GM19240 (cell line): Measurements from ENCODE around the gene KLHL29.
"Not testable (repeated sequence)": the region's sequence is repeated elsewhere in the genome, so short reads cannot be mapped to it uniquely, and the experiment has no call there.

Experiments used
- DNase-seq: peaks from one replicate; pipeline ENCODE4 v3.0.0; 2011; ENCODE audit warnings: low spot score; ENCODE audit not compliant: insufficient read length

KLHL29 gene

DNA sequence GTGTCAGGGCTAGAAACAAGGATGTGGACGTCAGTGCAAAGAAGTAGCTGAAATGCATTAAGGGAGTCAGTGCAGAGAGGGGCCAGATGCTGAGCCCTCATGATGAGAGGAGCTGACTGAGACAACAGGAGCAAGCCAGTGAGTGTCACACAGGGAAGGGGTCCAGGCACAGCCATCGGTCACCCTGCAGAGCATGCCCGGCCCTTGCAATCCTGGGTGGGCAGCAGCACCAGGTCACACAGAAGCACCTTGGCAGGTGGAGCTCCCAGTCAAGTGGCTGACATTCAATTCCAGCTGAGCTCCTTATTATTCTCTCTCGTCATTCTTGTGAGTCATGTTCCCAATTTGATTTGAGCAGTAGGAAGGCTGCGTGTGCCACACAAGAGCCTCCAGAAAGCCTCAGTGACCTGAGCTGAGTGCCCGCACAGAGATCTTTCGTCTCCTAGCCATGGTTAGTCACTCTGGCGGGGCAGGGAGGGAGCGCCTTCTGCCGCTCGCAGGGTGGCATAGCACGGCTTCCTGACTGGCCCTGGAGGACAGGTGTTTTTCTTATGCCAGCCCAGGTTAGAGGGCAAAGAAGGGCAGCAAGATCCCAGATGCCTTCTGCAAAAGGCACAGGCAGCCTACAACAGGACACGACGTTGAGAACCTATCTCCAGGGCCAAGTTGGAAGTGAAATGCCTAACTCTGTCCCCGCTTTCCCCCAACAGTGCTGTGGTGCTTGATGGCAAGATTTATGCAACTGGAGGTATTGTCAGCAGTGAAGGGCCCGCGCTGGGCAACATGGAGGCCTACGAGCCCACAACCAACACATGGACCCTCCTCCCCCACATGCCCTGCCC lies 321.0 kb downstream of the KLHL29 start:
- no peak for DNase-seq

DNA sequence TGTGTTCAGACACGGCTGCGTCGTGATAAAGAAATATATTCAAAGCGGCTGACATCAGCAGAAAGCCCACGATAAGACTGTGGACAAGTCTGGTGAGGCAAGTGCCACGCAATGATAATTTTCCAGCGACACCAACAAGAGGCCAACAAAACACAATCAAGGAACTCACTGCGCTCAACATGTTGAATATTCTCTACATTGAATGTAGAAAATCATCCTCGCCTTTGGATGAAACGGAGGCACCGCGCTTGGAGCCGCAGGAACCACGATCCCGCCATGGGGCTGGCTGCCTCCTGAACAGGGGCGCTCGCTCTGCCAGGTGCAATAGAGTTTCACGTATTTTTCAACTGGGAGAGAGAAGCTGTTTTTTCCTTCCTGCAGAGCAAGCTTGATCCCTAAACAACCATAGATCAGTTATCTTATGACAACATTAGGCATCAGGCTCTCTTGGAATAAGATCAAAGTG lies 321.7 kb downstream of the KLHL29 start:
- no peak for DNase-seq

GRCh38 chr2:23707096-23707495 lies 322.1 kb downstream of the KLHL29 start:
- DNase-seq: no peak

- no peak for DNase-seq
Measured at GRCh38 chr2:23708771-23709170, 323.8 kb downstream of the KLHL29 start.

GRCh38 chr2:23709311-23709710 lies 324.3 kb downstream of the KLHL29 start:
- DNase-seq: no peak

GRCh38 chr2:23711979-23712755 lies 327.2 kb downstream of the KLHL29 start:
- no peak for DNase-seq

GRCh38 chr2:23712756-23713151 lies 327.8 kb downstream of the KLHL29 start:
- no peak for DNase-seq

GRCh38 chr2:23713351-23713750 lies 328.4 kb downstream of the KLHL29 start:
- DNase-seq: no peak

GRCh38 chr2:23718931-23719700 lies 334.1 kb downstream of the KLHL29 start:
- DNase-seq: no peak

DNA sequence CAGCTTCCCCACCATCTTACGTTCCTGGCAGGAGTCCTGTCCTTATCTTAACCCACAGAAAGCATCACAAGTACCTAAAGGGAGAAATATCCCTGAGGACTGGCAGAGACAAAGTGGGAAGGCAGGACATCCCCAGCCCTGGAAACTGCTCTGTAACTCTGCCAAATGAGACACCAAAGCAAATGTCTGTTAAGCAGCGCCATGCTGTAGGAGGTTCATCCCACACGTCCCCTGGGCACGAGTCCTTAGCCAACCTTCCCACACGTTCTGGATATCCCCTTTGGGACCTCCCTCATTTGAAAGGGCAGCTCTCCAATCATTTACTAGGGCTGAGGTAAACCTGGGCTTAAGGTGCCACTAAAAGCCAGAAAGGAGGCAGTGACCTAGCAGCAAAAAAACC lies 334.7 kb downstream of the KLHL29 start:
- DNase-seq: no peak

DNA sequence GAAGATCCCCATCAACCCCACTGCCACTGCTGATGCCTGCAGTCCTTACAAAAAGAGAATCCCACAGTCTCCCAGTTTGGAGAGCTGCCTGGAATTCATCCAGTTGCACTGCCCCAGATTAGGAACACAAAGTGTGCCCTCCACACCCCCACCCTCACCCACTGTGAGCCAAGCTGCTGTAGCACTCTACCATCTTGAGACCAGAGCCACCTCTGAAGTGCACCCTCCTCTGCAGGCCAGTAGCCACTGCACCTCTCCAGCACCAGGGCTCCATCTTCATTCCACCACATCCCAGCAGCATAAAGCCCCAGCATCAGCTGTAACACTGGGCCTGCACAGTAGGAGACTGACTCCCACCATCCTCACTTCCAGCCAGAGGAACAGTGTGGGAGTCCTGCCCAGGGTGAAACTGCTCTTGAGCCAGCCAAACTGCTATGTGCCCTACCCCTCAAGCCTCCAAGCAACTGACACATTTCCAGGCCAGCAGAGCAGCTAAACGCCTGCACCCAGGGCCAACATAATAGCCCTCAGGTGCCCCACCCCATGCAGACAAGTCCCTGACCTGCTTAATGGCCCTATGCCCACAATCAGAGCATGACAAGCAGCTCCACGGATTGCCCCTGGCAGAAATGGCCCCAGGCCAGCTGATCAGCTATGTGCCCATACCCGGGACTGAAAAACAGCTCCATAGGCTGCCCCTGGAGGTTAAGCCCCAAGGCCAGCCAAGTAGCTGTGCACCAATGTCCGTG lies 335.9 kb downstream of the KLHL29 start:
- no peak for DNase-seq

GRCh38 chr2:23721454-23721826 lies 336.5 kb downstream of the KLHL29 start:
- no peak for DNase-seq

- no peak for DNase-seq
Measured at GRCh38 chr2:23722255-23722654, 337.3 kb downstream of the KLHL29 start.

DNA sequence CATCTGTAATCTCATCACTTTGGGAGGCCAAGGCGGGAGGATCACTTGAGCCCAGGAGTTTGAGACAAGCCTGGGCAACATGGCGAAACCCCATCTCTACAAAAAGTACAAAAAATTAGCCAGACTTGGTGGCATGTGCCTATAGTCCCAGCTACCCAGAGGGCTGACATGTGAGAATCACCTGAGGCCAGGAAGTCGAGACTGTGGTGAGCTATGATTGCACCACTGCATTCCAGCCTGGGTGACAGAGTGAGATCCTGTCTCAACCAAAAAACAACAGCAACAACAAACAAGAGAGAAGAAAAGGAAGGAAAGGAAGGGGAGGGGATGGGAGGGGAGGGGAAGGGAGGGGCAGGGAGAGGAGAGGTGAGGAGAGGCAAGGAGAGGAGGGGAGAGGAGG lies 338.1 kb downstream of the KLHL29 start:
- DNase-seq: not testable (repeated sequence)

- no peak for DNase-seq
Measured at GRCh38 chr2:23734416-23734815, 349.4 kb downstream of the KLHL29 start.

DNA sequence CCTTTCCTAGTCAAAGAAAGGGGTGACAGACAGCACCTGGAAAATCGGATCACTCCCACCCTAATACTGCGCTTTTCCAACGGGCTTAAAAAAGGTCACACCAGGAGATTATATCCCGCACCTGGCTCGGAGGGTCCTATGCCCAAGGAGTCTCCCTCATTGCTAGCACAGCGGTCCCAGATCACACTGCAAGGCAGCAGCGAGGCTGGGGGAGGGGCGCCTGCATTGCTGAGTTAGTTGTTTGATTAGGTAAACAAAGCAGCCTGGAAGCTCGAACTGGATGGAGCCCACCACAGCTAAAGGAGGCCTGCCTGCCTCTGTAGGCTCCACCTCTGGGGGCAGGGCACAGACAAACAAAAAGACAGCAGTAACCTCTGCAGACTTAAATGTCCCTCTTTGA lies 351.8 kb downstream of the KLHL29 start:
- not testable (repeated sequence) for DNase-seq

- no peak for DNase-seq
Measured at GRCh38 chr2:23745068-23745725, 360.2 kb downstream of the KLHL29 start.

GRCh38 chr2:23745726-23746105 lies 360.7 kb downstream of the KLHL29 start:
- no peak for DNase-seq

DNA sequence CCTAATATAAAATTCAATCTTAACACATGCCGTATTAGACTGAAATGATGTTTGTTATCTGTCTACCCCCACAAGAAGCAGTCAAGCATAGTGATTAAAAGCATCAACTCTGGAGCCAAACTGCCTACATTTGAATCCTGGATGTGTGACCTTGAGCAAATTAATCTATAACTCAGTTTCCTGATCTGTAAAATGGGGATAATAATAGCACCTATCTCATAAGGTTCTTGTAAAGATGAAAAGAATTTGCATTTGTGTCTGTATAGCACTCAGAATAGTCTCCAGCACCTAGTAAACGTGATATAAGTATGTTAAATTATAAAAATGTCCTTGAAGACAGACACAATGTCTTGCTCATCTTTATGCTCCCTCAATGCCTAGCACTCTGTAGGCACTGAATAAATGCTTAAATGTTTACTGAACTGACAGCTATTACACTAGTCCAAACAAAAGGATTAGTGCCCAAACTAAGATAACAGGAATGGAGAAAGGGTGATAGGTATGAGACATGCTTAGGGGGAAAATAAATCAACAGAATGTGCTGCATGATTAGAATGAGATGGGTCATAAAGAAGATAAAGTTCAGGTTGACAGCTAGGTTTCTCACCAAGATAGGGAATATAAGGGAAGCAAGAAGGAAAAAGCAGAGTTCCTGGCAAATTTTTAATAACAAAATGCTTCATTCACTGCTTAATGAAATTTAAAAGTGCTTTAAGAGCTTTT lies 361.3 kb downstream of the KLHL29 start:
- no peak for DNase-seq

- DNase-seq: no peak
Measured at GRCh38 chr2:23751747-23752265, 366.8 kb downstream of the KLHL29 start.
